Uterus (tissue), 4 donors: ENCODE data around the gene RIOX2. TPM values are rescaled to one million over a fixed set of nuclear protein-coding genes. Genes with fewer than 3 reads are reported as not detected.

Experiments used
- DNase-seq, 2 donors: peaks; one replicate each; pipeline ENCODE4 v3.0.0-alpha.2; 2019 to 2020
- H3K27ac ChIP-seq, 2 donors: fragments of 200-600 bp; sonication (generic); 1 replicate in 1 of 2; 2 replicates in 1 of 2; pipeline ENCODE4 v1.5.1; 2016 to 2018
- H3K27me3 ChIP-seq, 2 donors: fragments of 200-600 bp; sonication (generic); one replicate each; pipeline ENCODE4 v1.5.1; 2018 to 2019; ENCODE audit warnings: control low read depth in 1 of 2
- H3K36me3 ChIP-seq, 2 donors: fragments of 200-600 bp; sonication (generic); one replicate each; pipeline ENCODE4 v1.5.1; 2019; ENCODE audit warnings: control low read depth in 1 of 2
- H3K4me1 ChIP-seq, 2 donors: fragments of 200-600 bp; sonication (generic); one replicate each; pipeline ENCODE4 v1.5.1; 2018 to 2019; ENCODE audit warnings: control low read depth in 1 of 2
- H3K4me3 ChIP-seq, 2 donors: fragments of 200-600 bp; sonication (generic); 1 replicate in 1 of 2; 2 replicates in 1 of 2; pipeline ENCODE4 v1.5.1; 2018 to 2019; ENCODE audit warnings: mild to moderate bottlenecking in 1 of 2
- H3K9me3 ChIP-seq, 2 donors: fragments of 200-600 bp; sonication (generic); one replicate each; pipeline ENCODE4 v1.5.1; 2019; ENCODE audit warnings: control low read depth in 1 of 2
- POLR2A ChIP-seq, 2 donors: fragments of 450-650 bp; IDR thresholded peaks; one replicate each; pipeline ENCODE4 v1.6.1; 2016; ENCODE audit warnings: antibody characterized with exemption in 2 of 2, mild to moderate bottlenecking in 1 of 2, moderate library complexity in 1 of 2
- intact Hi-C: fragments of 100-400 bp; cut with DNase I; formaldehyde crosslinking; loops from one replicate; pipeline ENCODE4 v1.15.1; 2023; ENCODE audit warnings: low total_unique reads
- total RNA-seq, 4 donors: library from RNA; depleted of rRNA in 3 of 4; stranded (reverse); fragments of >200 nt in 3 of 4; gene quantifications; one replicate each; pipeline versions ENCODE4 v1.1.0 to v1.2.4, GENCODE V29; 2014 to 2023
- TF ChIP-seq, protein P1 (sequence below), 4 experiments: fragments of 200-600 bp in 2 of 4; fragments of 450-650 bp in 2 of 4; sonication (generic) in 2 of 4; IDR thresholded peaks; one replicate each; pipeline ENCODE4 v1.5.1; 2016 to 2019; ENCODE audit warnings: antibody characterized with exemption in 4 of 4, mild to moderate bottlenecking in 2 of 4, moderate library complexity in 1 of 4
- donor health status: DM: yes; HTN: yes; CAD: no.

RIOX2 gene
- total RNA-seq, 4 donors from 2014 or later: 8.8 to 35.5 (median 22.1) TPM

DNA sequence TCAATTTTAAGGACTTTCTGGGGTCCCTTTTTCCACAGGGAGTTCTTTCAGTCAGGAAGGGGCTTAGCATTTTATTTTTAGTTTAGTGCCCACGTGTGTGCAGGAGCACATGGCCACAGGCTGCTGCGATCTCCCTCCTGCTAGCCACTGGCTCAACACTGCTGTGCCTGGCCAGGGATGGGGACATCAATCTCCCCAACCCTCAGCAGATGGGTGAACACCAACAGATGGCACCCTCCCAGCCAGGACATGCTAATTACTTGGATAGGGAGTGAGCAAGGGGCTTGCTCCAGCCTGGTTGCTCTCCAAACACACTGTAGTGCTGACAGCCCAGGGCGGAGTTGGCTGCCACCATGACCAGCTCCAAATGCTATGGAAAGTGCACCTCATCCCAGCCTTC, 7.4 kb upstream of the RIOX2 start:
- Histone ChIP-seq H3K27ac (no peak overlapping the region), H3K36me3 (no peaks in the 10 kb centered on the region), H3K4me3 (no peak overlapping the region), H3K9me3 (no peaks in the 10 kb centered on the region), H3K4me1 (no peaks in the 10 kb centered on the region), H3K27me3 (no peaks in the 10 kb centered on the region)
- DNase-seq: no peak
- TF ChIP-seq, protein P1, sequence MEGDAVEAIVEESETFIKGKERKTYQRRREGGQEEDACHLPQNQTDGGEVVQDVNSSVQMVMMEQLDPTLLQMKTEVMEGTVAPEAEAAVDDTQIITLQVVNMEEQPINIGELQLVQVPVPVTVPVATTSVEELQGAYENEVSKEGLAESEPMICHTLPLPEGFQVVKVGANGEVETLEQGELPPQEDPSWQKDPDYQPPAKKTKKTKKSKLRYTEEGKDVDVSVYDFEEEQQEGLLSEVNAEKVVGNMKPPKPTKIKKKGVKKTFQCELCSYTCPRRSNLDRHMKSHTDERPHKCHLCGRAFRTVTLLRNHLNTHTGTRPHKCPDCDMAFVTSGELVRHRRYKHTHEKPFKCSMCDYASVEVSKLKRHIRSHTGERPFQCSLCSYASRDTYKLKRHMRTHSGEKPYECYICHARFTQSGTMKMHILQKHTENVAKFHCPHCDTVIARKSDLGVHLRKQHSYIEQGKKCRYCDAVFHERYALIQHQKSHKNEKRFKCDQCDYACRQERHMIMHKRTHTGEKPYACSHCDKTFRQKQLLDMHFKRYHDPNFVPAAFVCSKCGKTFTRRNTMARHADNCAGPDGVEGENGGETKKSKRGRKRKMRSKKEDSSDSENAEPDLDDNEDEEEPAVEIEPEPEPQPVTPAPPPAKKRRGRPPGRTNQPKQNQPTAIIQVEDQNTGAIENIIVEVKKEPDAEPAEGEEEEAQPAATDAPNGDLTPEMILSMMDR (IDR thresholded peaks at IDR 0.05): no peak
- TF ChIP-seq POLR2A (IDR thresholded peaks at IDR 0.05): no peak
- intact Hi-C loops: no loop called here

GRCh38 chr3:97975466-97975865, 3.2 kb upstream of the RIOX2 start:
- Histone ChIP-seq H3K27ac (no peak overlapping the region), H3K9me3 (no peaks in the 10 kb centered on the region), H3K36me3 (no peaks in the 10 kb centered on the region), H3K4me3 (no peak overlapping the region), H3K4me1 (no peaks in the 10 kb centered on the region), H3K27me3 (no peaks in the 10 kb centered on the region)
- TF ChIP-seq, protein P1 (IDR thresholded peaks at IDR 0.05): no peak
- no peak for TF ChIP-seq POLR2A (IDR thresholded peaks at IDR 0.05)
- intact Hi-C loops: no loop called here
- no peak for DNase-seq

DNA sequence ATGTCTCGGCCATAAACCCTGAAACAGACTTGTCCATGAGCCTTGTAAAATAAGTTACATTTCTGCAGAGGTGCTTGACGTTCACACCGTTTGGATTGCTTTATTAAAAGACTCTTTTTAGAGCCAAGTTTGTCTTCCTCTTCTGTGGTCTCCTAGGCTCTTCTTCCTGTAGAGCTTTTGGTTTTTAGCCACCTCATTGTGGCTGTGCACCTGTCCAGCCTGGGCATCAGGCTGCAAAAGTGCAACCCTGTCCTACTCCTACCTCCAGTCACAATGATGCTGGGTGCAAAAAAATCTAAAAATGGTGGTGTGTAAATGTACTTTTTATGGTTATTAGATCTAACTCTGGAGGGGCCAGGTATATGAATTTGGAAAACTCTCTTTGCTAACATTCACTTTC, 2.8 kb upstream of the RIOX2 start:
- H3K4me1 ChIP-seq: no peaks in the 10 kb centered on the region
- intact Hi-C loops: no loop called here
- no peaks in the 10 kb centered on the region for H3K36me3 ChIP-seq
- no peaks in the 10 kb centered on the region for H3K27me3 ChIP-seq
- no peak overlapping the region for H3K4me3 ChIP-seq
- no peak for TF ChIP-seq POLR2A (IDR thresholded peaks at IDR 0.05)
- TF ChIP-seq, protein P1 (IDR thresholded peaks at IDR 0.05): no peak
- no peaks in the 10 kb centered on the region for H3K9me3 ChIP-seq
- no peak for DNase-seq
- no peak overlapping the region for H3K27ac ChIP-seq

DNA sequence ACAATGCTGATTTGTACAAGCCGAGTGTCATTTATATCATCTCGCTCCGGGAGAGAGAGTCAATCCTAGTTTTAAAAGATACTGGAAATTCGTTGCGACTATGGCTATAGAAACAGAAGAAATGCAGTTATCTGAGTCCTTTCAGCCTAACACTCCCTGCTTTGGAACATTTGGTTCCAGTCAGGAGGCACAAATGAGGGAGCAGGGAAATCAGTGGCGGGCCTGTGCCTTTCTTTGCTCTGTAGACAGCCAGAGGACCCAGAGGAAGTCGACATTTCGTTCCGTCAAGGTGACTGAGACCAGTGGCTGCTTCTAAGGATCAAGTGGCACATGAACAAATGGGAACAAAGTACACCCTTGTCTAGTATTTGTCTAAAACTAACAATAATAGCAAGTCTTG, 745 bp upstream of the RIOX2 start:
- H3K9me3 ChIP-seq: no peaks in the 10 kb centered on the region
- no peaks in the 10 kb centered on the region for H3K4me1 ChIP-seq
- no peak for DNase-seq
- H3K4me3 ChIP-seq: peak overlapping the region in 1 of 2 donors; percentile 79
- H3K36me3 ChIP-seq: no peaks in the 10 kb centered on the region
- intact Hi-C loops: no loop called here
- peak overlapping the region; percentile 80 to 90 for H3K27ac ChIP-seq
- TF ChIP-seq POLR2A (IDR thresholded peaks at IDR 0.05): no peak
- TF ChIP-seq, protein P1 (IDR thresholded peaks at IDR 0.05): no peak
- no peaks in the 10 kb centered on the region for H3K27me3 ChIP-seq

DNA sequence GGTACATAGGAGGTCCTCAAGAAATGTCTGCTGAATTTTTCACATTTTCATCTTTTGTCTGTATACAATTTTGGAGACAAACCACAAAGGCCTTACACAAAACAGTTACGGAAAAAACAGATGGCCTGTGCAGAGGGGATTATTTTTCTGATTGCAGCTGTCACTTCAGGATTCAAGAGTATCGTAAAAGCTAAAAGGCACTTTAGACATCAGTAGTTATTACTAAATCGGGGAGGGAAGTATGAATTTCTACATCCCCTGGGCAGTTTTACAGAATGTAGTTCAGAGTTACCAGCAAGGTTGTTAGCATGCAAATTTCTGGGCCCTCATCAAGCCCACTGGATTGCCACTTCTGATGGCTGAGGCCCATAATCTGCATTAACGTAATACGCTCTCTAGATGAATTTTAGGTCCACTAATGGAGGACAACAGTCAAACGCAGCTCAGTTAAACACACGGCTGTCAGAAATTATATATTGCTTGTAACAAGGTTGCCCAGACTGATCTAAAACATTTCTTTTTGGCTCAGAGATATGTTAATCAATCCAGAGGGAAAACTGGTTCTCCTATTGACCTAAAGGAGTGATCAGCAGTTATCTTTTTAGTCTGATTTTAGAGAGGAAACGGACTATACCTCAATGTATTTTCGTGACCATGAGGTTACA, 1.1 kb downstream of the RIOX2 start:
- no peaks in the 10 kb centered on the region for H3K9me3 ChIP-seq
- peak overlapping the region in 1 of 2 donors; percentile 79 for H3K4me3 ChIP-seq
- no peak for DNase-seq
- no peak for TF ChIP-seq POLR2A (IDR thresholded peaks at IDR 0.05)
- TF ChIP-seq, protein P1 (IDR thresholded peaks at IDR 0.05): no peak
- no peaks in the 10 kb centered on the region for H3K36me3 ChIP-seq
- intact Hi-C loops: no loop called here
- H3K27me3 ChIP-seq: no peaks in the 10 kb centered on the region
- peaks cover 0 to 6% of the 10 kb centered on the region in 2 donors for H3K4me1 ChIP-seq
- H3K27ac ChIP-seq: peak overlapping the region; percentile 80 to 90
